ENCODE data around the gene ATG5. TPM values are rescaled to one million over a fixed set of nuclear protein-coding genes. Genes with fewer than 3 reads are reported as not detected.

ATG5 gene
- total RNA-seq, 3 donors from 2014 or later = 39.4 to 51.6 (median 43.0) TPM

DNA sequence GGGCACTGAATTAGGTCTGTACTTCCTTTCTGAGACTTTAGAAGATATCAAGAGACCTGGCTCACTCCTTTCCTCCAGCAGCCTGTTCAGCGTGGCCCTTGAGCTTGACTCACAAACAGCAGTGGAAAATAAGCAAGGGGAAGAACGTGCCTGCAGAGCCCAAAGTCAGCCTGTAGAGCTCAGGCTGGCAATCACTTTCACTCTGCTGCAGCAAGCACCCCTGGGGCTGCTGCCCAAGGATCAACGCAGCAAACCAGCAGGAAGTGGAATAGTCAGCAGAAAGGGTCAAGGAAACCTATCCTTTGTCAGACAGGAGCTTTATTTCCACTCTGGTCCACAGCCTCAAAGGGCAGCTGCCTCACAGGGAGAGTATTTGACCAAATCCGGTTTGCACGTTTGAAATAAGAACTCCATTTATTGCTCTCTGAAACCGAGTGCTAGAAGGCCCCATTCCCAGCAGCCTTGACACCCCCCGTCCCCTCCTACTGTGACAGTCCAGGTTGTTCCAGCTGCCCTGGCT lies 162.1 kb downstream of the ATG5 start:
- H3K36me3 ChIP-seq (ENCODE audit: low read depth) = no peaks in the 10 kb centered on the region
- no peak overlapping the region for H3K4me3 ChIP-seq
- TF ChIP-seq, protein P1, sequence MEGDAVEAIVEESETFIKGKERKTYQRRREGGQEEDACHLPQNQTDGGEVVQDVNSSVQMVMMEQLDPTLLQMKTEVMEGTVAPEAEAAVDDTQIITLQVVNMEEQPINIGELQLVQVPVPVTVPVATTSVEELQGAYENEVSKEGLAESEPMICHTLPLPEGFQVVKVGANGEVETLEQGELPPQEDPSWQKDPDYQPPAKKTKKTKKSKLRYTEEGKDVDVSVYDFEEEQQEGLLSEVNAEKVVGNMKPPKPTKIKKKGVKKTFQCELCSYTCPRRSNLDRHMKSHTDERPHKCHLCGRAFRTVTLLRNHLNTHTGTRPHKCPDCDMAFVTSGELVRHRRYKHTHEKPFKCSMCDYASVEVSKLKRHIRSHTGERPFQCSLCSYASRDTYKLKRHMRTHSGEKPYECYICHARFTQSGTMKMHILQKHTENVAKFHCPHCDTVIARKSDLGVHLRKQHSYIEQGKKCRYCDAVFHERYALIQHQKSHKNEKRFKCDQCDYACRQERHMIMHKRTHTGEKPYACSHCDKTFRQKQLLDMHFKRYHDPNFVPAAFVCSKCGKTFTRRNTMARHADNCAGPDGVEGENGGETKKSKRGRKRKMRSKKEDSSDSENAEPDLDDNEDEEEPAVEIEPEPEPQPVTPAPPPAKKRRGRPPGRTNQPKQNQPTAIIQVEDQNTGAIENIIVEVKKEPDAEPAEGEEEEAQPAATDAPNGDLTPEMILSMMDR (IDR thresholded peaks at IDR 0.05) = no peak
- H3K9me3 ChIP-seq = no peaks in the 10 kb centered on the region
- no peaks in the 10 kb centered on the region for H3K4me1 ChIP-seq (ENCODE audit: low read depth)
- intact Hi-C loops (cut with DNase I, micrococcal nuclease) = no loop called here
- peak; percentile 38 to 58 (median 42) for DNase-seq
- ATAC-seq = peak; percentile 69

DNA sequence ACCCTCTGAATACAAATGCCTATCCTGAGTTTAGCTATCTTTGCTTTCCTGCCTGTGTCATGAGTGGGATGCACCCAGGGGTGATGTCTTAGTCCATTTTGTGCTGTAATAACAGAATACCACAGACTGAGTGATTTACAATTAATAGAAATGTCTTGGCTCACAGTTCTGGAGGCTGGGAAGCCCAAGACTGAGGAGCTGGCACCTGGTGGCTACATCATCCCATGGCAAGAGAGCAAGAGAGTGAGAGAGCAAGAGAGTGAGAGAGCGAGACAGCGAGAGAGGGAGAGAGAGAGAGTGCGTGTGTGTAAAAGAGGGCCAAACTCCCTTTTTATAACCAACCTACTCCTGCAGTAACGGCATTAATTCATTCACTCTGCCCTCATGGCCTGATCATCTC lies 162.6 kb downstream of the ATG5 start:
- no peaks in the 10 kb centered on the region for H3K36me3 ChIP-seq (ENCODE audit: low read depth)
- no peaks in the 10 kb centered on the region for H3K4me1 ChIP-seq (ENCODE audit: low read depth)
- no peak overlapping the region for H3K4me3 ChIP-seq
- ATAC-seq (no peak), DNase-seq (no peak)
- intact Hi-C loops (cut with DNase I, micrococcal nuclease) = no loop called here
- TF ChIP-seq, protein P1 (IDR thresholded peaks at IDR 0.05) = no peak
- H3K9me3 ChIP-seq = no peaks in the 10 kb centered on the region

DNA sequence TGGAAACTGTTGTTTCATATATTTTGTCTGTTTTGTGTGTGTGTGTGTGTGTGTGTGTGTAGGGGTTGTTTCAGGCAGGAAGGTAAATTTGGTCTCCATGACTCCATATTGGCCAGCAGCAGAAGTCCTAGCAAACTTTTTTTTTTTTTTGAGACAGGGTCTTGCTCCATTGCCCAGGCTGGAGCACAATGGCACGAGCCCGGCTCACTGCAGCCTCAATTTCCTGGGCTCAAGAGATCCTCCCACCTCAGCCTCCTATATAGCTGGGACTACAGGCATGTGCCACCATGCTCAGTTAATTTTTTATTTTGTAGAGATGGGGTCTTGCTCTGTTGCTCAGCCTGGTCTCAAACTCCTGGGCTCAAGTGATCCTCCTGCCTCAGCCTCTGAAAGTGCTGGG lies 163.7 kb downstream of the ATG5 start:
- ATAC-seq (no peak), DNase-seq (no peak)
- Histone ChIP-seq H3K9me3 (no peaks in the 10 kb centered on the region), H3K4me1 (ENCODE audit: low read depth) (no peaks in the 10 kb centered on the region), H3K4me3 (no peak overlapping the region), H3K36me3 (ENCODE audit: low read depth) (no peaks in the 10 kb centered on the region)
- intact Hi-C loops (cut with DNase I, micrococcal nuclease) = no loop called here
- TF ChIP-seq, protein P1 (IDR thresholded peaks at IDR 0.05) = no peak

GRCh38 chr6:106161311-106161874 lies 164.2 kb downstream of the ATG5 start:
- intact Hi-C loops (cut with DNase I, micrococcal nuclease) = no loop called here
- no peaks in the 10 kb centered on the region for H3K9me3 ChIP-seq

GRCh38 chr6:106160189-106160588 lies 165.4 kb downstream of the ATG5 start:
- DNase-seq (no peak), ATAC-seq (no peak)
- intact Hi-C loops (cut with DNase I, micrococcal nuclease) = no loop called here
- no peak overlapping the region for H3K4me3 ChIP-seq
- TF ChIP-seq, protein P1 (IDR thresholded peaks at IDR 0.05) = no peak
- no peaks in the 10 kb centered on the region for H3K36me3 ChIP-seq (ENCODE audit: low read depth)
- H3K4me1 ChIP-seq (ENCODE audit: low read depth) = no peaks in the 10 kb centered on the region
- no peaks in the 10 kb centered on the region for H3K9me3 ChIP-seq

More at GRCh38 chr6:106161311-106161874, 164.2 kb downstream of the ATG5 start:
- Histone ChIP-seq H3K4me3 (no peak overlapping the region), H3K36me3 (ENCODE audit: low read depth) (no peaks in the 10 kb centered on the region), H3K4me1 (ENCODE audit: low read depth) (no peaks in the 10 kb centered on the region)
- ATAC-seq = no peak
- DNase-seq = no peak
- TF ChIP-seq, protein P1 (IDR thresholded peaks at IDR 0.05) = no peak

Data from mucosa of descending colon (tissue), 3 donors.